Activated T-cell treated with anti-CD3 and anti-CD28 coated beads, Interleukin-2, amount 50 U/mL, for 1 hour (primary cell): Measurements from ENCODE around the gene PTGER4.

ENCODE experiments used
- DNase-seq: peaks from one replicate; pipeline ENCODE4 v3.0.0-alpha.2; 2020

The PTGER4 gene

DNA sequence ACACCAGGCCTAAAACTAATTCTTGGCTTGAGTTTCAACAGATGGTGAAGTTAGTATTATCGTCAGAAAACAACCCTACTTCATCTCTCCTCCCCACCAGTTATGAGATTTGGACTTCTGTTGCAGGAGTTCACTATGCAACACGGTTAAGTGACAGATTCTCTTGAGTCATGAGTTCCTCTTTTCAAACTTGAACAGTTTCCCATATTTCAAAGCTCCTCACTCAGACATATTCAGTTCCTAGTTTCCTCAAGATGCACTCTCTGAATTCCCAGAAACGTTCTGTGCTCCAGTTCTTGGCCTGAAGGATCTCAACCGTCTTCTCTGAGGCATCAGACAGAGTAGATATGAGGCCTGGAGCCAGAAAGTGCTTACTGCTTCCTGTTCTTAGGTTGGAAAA, 7.3 kb upstream of the PTGER4 start:
- no peak for DNase-seq

DNA sequence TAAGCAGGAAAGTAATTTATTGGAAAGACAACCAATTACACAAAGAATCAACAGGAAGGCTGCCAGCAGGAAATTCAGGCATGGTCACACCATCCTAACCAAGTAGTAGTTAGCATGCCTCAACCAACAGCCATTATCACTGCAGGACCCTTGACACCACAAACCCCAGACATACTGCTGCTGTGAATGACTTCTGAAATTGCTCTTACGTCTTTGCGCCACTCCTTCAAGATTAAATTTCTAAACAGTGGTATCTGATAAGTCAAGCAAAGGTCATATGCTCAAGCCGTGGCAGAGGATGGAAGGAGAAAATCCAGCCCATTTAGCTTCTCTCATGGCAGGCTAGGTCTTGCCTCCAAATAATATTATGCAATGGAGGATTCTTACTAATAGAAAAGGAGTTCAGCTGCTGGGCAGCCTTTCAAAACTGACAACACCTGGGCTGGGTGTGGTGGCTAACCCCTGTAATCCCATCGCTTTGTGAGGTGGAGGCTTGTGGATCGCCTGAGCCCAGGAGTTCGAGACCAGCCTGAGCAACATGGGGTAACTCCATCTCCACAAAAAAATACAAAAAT, 5.0 kb upstream of the PTGER4 start:
- DNase-seq = no peak

DNA sequence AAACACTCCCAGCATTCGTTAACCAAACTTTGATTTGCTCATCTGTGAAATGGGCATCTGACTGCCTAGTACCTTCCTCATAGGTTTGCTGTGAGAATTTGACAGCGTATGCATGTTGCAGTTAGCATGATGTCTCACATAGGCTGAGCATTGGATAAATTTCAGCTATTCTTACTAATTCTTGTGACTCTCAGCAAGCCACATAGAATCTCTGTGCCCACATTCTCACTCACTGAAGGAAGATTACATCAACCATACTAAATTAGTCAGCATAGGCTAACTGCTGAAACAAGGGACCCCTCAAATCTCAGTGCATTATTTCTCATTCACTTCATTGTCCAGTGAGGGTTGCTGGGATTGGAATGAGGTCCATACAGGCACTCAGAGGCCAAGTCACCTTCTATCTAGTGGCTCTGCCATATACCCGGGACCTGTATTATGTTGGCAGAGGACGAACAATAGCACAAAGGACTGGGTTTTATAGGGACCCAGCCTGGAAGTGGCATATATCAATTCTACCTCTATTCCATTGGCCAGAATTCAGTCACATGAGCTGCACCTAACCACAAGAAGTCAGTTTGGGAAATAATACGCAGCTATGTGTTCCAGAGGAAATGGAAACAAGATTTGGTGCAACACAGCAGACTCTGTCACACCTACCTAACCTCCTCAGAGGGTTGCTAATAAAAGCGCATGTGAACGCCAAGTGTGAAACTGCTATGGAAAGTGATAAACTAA, 4.2 kb upstream of the PTGER4 start:
- DNase-seq = no peak

DNA sequence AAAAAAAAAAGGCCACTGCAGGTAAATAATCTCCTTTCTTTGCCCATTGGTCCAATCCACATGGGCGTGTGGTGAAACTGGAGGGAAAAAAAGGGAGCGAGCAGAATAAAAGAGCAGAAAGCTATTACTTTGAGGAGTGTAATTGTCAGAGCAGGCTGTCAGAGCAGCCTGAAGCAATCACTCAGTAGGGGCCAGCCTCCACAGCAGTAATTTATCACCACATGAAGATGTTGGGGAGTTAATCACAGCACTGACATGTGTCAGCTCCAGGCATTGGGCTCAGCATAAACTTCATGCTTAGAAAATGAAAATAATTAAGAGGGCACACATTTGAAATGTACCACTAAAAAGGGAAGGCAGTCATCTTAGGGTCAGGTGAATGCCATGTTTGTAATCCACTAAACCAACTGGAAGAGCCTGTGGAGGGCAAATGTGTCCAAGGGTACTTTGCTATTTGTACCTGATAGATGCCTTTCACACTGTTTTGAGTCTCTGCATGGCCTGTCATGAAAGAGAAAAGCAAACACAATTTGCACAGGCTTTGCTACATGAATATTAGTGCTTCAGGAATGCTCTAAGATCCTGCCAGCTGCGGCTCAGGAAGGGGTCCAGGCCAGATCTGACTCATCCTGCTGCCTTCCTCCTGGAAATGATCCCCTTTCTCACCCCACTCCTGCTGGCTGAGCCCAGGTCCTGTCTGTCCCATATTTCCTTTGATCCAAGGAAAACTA, 2.9 kb upstream of the PTGER4 start:
- no peak for DNase-seq

GRCh38 chr5:40677456-40677855, 2.3 kb upstream of the PTGER4 start:
- DNase-seq = no peak

DNA sequence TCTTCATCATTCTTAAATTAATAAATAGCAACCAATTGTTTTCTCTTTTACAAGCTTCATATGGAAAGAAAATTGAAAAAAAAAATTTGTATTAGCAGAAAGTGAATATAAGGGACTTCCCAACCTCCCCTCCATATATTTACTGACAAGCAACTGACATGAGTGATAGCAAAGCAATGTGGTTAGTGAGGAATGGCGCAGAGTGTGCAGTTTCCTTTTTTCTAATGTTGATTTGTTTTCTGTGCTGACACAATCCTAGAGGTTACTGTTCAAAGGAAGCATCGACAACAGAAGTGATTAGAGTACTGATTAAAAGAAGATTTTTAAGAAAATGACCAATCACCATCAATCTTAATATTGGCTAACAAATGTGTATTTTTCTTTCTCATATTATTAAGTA, 1.7 kb upstream of the PTGER4 start:
- DNase-seq = no peak

GRCh38 chr5:40678460-40679147, 1.1 kb upstream of the PTGER4 start:
- no peak for DNase-seq

DNA sequence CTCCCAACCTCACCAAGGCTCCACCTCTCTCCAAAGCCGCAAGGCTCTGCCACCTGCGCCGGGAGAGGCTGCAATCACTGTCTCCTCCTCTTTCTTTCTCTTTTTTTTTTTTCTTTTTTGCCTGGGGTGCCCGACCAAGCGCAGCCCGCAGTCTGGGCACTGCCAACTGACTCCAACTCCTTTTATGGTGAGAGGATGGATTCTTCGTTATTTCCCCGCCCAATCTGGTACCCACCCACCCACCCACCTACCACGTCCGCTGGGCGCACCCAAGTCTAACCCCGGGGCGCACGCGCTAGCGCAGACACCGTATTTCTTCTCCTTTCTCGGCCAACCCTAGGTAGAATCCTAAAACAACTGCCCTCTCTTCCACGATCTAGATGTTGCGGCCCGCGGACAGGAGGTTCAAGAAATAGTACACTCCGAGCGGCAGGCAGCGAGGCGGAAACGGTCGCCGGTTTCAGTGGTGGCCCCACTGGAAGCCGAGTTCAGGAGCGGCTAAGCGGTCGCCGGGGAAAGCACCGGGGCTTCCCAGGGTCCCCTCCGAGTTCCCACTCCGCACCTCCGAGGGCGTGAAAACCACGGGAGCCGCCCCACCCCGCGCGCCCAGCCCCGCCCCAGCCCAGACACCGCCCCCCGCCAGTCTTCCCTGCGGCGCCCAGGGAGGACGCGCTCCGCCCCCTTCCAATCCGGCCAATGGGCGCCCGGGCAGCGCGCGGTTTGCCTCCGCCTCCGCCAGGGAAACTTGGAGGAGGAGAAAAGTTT, 385 bp upstream of the PTGER4 start:
- DNase-seq = peak; percentile 94

DNA sequence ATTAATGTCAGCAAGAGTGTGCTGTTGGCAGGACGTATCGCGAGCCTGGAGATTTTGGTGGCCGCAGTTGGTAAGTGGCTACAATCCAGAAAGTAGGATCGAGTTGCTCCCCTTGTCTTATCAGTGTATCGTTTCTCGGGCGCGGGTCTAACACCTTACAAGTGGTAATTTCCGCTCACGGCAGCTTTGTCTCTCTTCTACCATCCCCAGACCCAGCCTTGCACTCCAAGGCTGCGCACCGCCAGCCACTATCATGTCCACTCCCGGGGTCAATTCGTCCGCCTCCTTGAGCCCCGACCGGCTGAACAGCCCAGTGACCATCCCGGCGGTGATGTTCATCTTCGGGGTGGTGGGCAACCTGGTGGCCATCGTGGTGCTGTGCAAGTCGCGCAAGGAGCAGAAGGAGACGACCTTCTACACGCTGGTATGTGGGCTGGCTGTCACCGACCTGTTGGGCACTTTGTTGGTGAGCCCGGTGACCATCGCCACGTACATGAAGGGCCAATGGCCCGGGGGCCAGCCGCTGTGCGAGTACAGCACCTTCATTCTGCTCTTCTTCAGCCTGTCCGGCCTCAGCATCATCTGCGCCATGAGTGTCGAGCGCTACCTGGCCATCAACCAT, 1.1 kb downstream of the PTGER4 start:
- DNase-seq = no peak

DNA sequence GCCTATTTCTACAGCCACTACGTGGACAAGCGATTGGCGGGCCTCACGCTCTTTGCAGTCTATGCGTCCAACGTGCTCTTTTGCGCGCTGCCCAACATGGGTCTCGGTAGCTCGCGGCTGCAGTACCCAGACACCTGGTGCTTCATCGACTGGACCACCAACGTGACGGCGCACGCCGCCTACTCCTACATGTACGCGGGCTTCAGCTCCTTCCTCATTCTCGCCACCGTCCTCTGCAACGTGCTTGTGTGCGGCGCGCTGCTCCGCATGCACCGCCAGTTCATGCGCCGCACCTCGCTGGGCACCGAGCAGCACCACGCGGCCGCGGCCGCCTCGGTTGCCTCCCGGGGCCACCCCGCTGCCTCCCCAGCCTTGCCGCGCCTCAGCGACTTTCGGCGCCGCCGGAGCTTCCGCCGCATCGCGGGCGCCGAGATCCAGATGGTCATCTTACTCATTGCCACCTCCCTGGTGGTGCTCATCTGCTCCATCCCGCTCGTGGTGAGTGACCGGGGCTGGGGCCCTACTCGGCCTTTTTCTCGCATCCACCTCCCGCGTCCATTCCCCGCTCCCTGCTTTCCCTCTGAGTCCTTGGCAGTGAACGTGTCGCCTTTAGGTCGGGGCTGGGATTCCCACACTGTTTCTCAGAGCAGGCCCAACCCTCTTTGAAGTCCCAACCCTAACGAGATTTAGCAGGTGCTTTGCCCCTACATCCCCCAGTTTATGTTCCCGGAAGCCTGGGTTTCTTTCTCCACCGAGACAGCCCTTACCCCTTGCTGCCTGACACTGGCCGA, 1.8 kb downstream of the PTGER4 start:
- DNase-seq = peak; percentile 65

- no peak for DNase-seq
Measured at GRCh38 chr5:40682154-40683017, 2.7 kb downstream of the PTGER4 start.

DNA sequence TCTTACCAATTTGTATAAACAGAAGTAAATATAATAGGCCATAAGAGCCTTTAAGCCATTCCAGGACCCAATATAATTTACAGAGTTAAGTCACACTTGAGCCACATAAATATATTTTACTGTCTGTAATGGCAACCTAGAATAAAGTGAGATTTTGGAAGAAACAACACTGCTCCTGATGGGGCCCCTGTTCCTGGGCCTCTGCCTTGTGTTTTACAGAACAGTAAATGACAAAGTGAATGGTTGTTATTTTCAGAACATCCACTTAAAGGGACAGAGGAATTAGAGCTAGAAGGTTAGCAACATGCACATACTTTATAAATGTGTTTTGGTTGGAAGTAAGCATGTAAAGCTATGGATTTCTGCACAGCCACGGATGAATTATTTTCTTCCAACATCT, 3.6 kb downstream of the PTGER4 start:
- no peak for DNase-seq

DNA sequence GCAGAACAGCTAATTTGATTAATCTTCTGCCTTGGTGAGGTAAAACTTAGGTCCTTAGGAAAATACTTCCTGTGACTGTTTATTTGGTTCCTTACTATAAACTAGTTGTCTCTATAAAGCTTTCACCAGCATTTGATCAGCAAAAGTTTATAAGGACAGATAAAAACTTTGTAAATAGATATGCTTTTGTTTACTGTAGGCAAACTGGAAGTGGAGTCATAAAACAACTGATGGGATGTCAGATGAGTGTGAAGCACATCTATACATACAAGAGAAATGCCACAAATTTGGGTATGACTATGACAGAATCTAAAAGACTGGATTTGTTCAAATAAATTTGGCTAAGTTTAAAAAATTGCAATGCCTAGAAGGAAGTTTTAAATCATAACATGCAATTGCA, 5.5 kb downstream of the PTGER4 start:
- no peak for DNase-seq

- DNase-seq = no peak
Measured at GRCh38 chr5:40685976-40686486, 6.3 kb downstream of the PTGER4 start.

- DNase-seq = no peak
Measured at GRCh38 chr5:40687321-40687720, 7.6 kb downstream of the PTGER4 start.

DNA sequence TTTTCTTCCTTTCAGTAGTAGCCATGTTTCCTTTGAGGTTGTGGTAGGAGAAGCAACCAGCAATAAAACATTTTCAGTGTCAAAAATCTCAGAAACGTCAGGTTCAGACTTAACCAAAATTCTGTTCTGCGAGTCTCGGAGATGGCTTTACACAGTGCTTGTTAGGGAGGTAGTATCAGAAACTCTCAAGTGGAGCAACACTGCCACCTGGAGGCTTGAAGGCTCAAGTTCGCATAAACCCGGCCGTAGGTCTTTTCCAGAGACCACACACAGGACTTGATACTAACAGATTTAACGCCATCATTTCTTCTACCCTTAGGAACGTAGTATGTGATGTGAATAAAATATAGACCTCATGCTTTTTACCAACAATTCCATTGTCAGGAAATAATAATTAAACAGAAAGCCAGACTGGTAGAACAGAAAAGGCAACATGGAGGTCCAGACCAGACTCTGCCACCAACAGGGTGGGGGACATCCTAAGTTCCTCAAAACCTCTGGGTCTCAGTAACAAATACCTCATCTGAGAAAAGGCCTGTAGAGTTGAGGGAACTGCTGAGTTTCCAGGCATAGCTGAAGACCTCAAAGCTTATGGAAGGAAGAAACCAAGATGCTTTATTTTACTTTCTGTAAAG, 8.5 kb downstream of the PTGER4 start:
- peak; percentile 82 for DNase-seq

DNA sequence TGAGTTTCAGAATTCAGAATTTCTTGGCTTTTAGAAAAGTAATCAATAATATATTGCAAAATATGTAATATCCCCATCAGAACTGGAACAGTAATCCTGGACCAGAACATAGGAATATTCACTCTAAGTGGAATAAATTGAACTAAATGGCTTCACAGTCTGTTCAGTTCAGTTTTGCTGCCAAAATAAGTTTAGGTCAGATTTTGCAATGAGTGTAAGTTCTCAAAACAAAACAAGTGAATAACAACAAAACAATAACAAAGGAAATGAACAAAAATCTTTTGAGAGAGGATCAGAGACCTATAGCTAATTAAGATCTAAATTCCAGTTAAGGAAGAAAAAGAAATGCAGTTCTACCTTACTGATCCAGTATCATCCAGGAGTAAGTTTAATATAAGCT, 9.3 kb downstream of the PTGER4 start:
- no peak for DNase-seq

DNA sequence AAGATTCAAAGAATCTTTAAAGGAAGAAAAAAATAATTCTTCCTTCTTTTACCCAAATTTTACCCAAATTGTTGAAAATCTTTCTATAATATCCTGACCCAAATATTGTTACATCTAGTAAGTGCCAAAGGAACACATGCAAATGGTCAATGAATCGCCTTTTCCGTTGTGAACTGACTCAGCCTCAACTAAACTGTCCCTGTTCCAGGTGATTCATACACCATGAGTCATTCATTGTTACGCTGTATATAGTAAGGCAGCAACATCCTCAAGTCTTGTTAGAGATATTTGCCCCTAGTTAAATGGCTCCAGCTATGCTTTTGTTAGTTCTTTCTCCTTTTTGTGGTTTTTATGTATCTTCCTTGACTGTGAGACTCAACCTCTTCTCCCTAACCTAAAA, 9.7 kb downstream of the PTGER4 start:
- no peak for DNase-seq

DNA sequence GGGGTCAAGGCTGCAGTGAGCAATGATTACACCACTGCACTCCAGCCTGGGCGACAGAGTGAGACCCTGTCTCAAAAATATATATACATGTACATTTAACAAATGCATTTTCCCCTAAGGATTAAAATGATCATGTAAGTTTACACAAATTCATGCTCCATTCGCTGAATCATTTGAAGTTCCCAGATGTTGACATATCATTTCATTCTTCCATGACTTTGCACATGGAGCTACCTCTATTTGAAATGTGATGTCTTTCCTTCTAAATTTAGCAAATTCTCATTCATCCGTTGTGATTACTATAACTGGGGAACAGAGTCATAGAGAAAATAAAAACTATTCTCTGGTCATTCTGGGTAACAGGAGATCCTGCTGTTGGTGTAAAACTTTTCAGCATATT, 10.6 kb downstream of the PTGER4 start:
- no peak for DNase-seq

GRCh38 chr5:40691894-40692293, 12.2 kb downstream of the PTGER4 start:
- peak; percentile 36 for DNase-seq
